GM18526 (cell line): ENCODE measurements around the gene ZNF396.

Experiments used
- POLR2A ChIP-seq: IDR thresholded peaks from 3 replicates; pipeline ENCODE4 v1.6.1; 2011; ENCODE audit not compliant: insufficient read length; ENCODE audit errors: extremely low read depth

ZNF396 gene

DNA sequence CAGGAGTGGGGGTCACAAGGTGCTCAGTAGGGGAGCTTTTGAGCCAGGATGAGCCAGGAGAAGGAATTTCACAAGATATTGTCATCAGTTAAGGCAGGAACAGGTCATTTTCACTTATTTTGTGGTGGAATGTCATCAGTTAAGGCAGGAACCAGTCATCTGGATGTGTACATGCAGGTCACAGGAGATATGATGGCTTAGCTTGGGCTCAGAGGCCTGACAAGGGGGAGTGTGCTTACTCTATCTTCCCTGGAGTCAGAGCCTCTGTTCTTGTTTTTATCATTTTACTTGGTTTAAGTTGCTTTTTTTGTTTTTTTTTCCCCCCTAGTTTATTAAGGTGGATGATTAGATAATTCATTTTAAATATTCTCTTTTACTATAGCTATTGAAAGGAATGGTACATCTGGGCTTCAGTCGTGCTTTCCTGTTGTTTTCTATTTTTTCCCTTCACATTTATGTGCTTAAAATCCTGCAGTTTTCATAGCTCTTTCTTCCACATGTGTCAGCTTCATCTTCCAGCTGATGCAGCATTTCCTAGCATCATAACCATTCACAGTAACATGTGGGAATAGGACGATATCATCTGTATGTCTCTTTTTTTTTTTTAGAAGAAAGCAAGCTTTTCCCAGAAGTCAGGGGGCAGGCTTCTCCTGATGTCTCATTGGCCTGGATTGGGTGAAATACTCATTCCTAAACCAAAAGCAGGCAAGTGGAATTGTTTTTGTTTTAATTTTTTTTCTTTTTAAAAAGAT, 15.4 kb downstream of the ZNF396 start:
- TF ChIP-seq POLR2A = no peak

DNA sequence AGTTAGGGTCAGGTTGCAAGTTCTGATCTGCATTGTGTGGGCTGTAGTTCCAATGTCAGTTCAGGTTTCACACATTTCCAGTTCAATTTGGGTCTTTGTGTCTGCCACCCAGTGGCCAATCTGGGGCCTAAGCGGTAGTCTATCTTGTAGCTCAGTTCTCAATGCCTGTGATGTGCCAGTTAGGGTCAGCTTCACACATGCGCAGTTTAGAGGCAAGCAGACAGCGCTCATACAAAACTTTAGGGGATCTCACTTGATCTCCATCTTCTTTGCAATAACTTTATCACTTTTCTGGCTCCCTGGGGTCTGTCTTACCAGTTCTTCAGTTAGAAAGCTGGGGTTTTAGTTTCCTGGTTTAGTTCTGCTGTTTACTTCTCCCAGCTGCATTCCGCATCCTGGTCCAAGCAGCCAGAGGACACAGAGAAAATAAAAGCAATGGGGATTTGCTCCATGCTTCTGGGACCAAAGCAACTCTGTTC, 22.0 kb downstream of the ZNF396 start:
- no peak for TF ChIP-seq POLR2A

DNA sequence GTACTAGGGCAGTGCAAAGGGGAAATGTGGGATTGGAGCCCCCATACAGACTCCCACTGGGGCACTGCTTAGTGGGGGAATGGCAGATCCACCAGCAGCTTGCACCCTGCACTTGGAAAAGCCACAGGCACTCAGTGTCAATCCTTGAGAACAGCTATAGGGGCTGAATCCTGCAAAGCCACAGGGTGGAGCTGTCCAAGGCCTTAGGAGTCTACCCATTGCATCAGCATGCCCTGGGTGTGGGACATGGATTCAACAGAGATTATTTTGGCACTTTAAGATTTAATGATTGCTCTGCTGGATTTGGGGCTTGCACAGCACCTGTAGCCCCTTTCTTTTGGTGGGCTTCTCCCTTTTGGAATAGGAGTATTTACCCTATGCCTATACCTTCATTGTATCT, 24.4 kb downstream of the ZNF396 start:
- TF ChIP-seq POLR2A = no peak

DNA sequence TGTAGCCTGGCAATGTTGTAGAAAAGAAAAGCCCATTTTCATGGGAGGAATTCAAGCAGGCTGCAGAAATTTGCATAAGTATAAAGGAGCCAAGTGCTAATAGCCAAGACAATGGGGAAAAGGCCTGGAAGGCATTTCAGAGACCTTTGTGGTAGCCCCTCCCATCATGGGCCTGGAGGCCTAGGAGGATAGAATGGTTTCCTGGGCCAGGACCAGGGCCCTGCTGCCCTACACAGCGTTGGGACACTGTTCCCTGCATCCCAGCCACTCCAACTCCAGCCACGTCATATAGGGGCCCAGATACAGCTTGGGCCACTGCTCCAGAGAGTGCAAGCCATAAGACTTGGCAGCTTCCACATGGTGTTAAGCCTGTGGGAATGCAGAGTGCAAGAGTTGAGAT, 24.9 kb downstream of the ZNF396 start:
- TF ChIP-seq POLR2A = no peak

DNA sequence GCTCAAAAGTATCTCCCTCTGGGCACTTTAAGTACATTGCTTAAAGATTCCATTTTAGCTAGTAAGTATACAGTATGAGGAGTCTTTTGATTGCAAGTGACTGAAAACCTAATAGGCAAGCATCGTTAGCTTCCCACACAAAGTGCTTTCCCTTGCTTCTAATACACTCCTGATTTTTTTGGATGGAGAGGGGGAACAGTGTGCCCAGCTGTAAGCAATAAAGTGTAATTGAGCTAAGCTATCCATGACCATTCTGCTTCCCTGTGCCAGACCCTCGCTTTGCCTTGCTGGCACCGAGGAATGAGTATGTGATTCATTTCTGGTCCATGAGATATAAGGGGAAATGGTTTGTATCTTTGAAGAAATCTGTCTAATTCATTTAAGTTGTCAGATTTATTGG, 29.1 kb downstream of the ZNF396 start:
- TF ChIP-seq POLR2A = no peak

DNA sequence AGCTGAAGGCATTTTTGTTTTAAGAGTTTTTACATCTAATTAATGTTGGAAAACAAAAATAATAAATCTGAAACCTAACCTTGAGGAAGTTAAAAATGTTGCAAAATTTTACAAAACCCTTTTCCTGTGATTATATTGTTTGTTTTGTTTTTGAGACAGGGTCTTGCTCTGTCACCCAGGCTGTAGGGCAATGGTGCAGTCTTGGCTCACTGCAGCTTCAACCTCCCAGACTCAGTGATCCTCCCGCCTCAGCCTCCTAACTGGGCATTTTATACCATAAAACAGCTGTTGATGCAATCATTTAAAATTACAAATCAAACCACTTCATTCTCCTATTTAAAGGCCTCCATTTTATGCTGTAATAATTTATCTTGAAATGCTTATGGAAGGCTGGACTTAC, 31.2 kb downstream of the ZNF396 start:
- TF ChIP-seq POLR2A = no peak

DNA sequence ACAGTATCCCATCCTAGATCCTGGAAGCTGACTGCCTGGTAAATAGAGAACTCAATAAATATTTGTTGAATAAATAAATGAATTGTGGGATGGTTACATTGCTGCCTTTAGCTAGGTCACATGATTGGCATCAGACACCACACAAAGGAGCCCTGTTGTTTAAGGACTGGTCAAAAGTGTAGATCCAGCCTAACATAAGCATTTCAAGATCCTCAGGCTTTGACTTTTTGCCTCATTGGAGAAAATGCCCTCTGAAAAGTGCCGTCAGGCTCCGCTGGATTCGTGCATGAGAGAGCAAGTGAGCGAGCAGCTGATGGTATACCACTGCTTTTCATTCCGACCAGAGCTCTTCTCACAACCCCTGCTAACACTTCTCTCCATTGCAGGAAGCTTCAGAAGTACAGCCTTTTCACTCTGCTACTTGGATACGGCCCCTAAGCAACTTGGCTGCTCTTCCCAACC, 31.6 kb downstream of the ZNF396 start:
- TF ChIP-seq POLR2A = no peak

DNA sequence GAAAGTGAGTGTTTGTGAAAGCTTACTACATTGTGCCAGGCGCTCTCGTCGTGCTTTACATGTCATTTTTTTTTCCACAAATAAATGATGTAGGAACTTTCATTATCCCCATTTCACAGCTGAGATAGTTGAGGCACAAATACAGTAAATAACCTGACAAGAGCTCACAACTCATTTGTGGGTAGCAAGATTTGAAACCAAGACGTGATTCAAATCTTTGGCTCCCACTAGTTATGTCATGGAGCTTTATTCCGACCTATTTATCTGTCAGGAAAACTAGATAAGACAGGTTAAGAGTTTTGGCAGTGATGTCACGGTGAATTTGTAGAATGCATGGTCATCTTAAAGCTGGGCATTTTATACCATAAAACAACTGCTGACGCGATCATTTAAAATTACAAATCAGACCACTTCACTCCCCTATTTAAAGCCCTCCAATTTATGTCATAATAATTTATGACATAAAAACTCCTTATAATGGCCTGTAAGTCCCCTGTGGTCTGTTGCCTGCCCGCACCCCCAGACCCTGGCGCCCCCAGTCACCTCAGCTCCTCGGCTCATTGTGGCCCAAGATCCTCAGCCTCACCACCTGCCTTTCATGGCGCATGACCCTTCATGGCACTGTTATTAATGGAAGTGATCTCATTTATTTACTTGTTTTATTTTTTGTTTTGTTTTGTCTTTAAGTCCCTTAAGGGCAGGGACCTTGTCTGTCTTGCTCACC, 32.2 kb downstream of the ZNF396 start:
- TF ChIP-seq POLR2A = no peak

DNA sequence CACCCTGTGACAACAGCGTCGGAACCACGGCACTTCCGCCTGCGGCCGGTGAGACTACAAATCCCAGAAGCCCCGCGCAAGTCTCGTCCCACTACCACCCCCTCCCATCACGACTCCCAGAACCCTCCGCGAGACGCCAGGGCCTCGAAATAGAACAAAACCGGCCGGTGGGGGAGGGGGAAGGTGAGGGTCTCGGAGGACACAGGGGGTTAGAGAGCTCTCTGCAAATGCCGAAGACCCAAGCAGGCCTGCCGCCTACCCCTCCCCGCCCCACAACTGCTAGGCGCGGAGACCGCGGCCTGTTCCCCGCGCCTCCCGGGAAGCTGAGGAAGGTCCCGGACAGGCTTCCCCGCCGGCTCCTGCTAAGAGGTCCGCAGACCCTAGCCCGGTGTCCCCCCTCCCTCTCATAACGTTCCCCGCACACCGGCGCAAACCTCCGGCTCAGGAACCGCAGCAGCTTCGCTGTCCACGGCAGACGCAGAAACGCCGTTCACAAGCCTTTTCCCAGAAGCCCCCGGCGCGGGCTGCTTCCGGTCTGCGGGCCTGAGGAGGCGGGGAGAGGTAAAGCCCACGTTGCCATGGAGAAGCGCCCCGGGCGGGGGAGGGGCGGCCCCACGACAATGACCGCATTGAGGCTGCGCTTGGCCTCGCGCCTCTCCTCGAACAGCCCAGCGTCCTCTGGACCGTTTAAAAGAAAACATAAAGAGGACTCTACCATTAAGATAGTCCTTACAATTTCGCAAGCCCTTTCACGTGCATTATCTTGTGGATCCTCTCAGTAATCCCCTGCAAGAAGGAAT, 33.0 kb downstream of the ZNF396 start, which contains the start of gene ZNF24:
Gene ZNF24, minus strand, starts transcription at position 485 of the 800 bp plus-strand sequence. CDS start 3,770 bp downstream, outside the sequence.
- peak; percentile 87 for TF ChIP-seq POLR2A

DNA sequence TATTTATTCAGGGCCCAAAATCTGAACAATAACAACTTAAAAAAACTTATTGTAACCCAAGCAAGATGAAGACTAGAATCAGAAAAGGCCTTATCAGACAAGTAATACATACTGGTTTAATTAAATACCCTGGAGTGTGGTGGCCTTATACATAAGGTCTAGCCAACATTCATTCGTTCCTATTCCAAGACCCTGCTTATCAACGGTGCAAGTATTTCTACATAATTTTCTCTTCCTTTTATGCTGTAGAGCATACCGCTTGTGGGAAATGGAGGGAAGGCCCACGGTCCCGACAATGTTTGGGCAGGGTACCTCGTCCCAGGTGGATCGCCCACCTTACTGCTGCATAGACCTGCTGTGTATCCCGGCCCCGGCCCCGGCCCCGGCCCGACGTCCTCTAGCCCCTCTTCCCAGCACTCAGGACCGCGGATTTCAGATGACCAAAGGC, 33.6 kb downstream of the ZNF396 start:
- no peak for TF ChIP-seq POLR2A

DNA sequence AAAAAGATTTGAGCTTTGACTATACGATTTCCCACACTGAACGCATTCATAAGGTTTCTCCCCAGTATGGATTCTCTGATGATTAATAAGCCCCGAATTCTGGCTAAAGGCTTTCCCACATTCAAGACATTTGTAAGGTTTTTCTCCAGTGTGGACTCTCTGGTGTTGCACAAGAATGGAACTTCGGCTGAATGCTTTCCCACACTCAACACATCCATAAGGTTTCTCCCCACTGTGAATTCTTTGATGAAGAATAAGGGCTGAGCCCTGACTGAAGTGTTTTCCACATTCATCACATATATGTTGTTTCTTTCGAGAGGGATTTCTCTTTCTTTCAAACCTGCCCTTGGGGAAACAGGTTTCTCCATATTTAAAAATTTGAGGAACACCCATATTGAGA, 39.9 kb downstream of the ZNF396 start:
- no peak for TF ChIP-seq POLR2A

DNA sequence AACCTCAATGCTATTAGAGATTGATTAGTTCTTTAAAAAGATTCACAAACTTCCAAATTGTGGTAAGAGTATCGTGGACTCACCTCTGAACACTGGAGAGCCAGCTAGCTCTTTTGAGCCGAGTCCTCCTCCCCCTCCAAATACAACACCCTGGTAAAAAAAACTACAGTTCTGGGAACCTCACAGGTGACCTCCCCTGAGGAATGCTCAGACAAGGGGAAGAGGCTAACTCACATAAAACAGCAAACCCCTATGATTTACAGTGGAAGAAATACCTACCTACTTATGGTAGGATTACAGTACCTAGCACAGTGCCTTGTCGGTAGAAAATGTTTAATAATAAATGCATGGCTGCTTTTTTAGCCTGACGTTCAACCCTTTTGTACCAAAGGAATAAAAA, 41.3 kb downstream of the ZNF396 start:
- no peak for TF ChIP-seq POLR2A

DNA sequence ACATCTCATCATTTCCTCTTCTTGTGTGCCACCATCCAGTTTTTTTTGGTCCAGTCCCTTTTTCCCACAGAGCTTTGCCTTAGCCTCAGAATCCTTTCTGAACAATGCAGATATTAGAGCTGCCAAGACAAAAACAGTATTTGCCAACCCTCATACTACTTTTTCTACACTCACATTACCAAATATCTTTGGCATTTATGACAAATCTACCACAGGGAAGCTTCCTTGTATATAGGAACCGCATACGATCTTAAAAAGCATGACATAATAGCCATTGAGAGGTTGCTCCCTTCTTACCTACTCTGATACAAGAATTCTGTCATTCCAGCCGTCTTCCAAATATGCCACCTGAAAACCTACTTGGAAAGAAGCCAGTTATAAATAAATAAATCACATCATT, 42.3 kb downstream of the ZNF396 start:
- no peak for TF ChIP-seq POLR2A

DNA sequence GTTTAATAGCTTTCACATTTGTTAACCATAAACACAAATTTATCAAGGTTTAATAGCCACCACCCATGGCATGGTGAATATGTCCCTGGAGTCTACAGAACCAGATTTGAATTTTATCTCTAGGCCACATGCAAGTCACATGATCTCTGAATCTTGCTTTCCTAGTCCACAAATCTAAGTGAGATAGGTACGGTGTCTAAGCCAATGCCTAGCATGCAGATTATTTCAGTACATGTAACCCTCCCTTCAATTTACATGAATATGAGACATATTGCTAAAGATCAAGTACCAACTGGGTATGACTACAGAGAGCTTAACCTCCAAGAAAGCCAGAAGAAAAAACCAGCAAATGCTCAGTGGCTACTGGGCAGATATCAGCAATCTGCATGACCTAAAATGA, 42.9 kb downstream of the ZNF396 start:
- TF ChIP-seq POLR2A = no peak

DNA sequence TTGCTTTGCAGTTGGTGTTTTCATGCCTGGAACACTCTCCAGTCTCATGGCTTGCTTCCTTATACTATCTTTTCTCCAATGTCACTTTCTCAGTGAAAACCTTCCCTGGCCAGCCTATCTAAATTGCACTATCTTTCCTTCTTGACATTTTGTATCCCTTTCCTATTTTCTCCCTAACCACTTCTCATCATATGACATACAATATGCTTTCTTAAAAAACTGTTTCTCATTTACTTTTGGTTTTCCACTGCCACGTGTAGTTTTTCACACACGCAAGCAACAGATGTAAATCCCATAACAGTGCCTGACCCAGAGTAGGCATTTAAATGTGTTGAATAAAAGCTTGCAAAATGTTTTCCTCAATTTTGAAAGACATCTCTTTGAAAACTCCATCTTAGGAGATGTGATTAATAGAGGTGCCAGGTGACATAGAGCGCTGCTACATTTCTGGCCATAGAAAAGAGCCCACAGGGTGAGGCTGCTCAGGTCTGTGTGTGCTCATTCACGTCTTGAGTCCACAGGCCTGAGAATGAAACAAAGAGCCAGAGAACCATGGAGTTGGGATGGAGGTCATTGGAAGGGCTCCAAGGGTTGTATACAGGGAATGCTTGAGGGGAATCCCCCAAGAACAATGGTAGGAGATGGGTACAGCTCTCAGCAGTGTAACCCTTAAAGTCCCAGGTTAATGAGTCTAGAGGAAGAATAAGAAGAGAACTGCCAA, 45.6 kb downstream of the ZNF396 start:
- TF ChIP-seq POLR2A = no peak
